NB4 (cell line): ENCODE measurements around the gene ZNF236.

Source experiments
- CTCF ChIP-seq: IDR thresholded peaks from one replicate; pipeline ENCODE4 v1.5.1; 2012; ENCODE audit warnings: low read depth, low read length
- MAX ChIP-seq: IDR thresholded peaks from 2 replicates; pipeline ENCODE4 v1.6.1; 2011; ENCODE audit warnings: low read depth, low read length
- MYC ChIP-seq: IDR thresholded peaks from 2 replicates; pipeline ENCODE4 v1.6.1; 2011; ENCODE audit warnings: low read depth, low read length
- POLR2A ChIP-seq: IDR thresholded peaks from 2 replicates; pipeline ENCODE4 v1.6.1; 2011; ENCODE audit warnings: mild to moderate bottlenecking; ENCODE audit not compliant: insufficient read length; ENCODE audit errors: extremely low read depth

- TF ChIP-seq POLR2A (no peak), CTCF (no peak), MAX (no peak), MYC (no peak)
These were observed 166.7 kb downstream of the ZNF236 start for GRCh38 chr18:76988827-76989646.
